DMS 273 treated with DMSO at 0.1 percent for 48 hours (cell line): ENCODE data around the gene TEKT3.

Experiments
- DNase-seq: peaks from one replicate; lab custom pipeline; 2025; lab: John Stamatoyannopoulos, UW

TEKT3 gene

GRCh38 chr17:15341385-15341849, at the start of gene TEKT3:
Gene TEKT3 (minus strand): TSS chr17:15341597. CDS start chr17:15331585, 10,012 bp downstream.
- no peak for DNase-seq

- no peak for DNase-seq
Observed at GRCh38 chr17:15388356-15389041, 47.1 kb upstream of the TEKT3 start.

DNA sequence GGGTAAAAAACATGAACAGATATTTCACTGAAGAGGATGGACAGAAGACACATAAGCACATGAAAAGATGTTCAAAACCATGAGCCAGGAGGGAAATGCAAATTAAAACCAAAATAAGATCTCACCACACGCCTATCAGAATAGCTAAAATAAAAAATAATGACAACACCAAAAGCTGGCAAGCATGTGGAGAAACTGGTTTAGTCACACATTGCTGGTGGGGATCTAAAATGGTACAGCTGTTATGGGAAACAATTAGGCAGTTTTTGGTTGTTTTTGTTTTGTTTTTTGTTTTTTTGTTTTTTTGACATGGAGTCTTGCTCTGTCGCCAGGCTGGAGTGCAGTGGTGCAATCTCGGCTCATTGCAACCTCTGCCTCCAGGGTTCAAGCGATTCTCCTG, 44.7 kb upstream of the TEKT3 start:
- DNase-seq = no peak

DNA sequence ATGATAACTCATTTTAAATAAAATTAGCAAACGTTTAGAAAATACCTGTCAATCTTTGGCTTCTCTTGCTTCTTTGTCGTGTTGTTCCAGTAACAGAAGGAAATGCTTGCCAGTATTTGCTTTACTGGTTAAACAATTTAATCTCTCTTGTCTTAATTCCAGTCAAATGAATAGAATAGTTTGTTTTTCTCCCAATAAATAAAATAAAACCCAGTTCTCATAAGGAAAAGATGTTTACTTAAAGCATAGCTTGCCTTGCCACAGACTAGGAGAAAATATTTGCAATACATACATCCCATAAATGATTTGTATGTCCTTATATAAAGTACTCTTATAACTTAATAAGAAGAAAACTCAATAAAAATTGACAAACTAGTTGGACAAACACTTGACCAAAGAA, 43.9 kb upstream of the TEKT3 start:
- DNase-seq = no peak

GRCh38 chr17:15384142-15384787, 42.9 kb upstream of the TEKT3 start:
- DNase-seq = no peak

- DNase-seq = no peak
Observed at GRCh38 chr17:15382914-15383313, 41.5 kb upstream of the TEKT3 start.

- no peak for DNase-seq
Observed at GRCh38 chr17:15381707-15382106, 40.3 kb upstream of the TEKT3 start.

- no peak for DNase-seq
Observed at GRCh38 chr17:15380446-15380845, 39.0 kb upstream of the TEKT3 start.

DNA sequence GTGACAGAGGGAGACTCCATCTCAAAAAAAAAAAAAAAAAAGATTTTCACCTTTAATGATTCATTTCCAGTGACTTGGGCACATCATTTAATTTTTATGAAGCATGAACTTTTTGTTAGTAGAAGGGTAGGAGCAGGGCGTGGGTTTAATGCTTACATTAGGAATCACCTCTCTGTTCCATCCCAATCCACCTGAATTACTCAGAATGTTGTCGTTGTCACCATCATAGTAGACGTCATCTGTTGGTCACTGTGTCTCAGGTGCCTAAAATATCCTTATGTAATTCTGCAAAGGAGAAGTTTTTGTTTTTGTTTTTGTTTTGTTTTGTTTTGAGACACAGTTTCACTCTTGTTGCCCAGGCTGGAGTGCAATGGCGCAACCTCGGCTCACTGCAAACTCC, 38.3 kb upstream of the TEKT3 start:
- DNase-seq = no peak

DNA sequence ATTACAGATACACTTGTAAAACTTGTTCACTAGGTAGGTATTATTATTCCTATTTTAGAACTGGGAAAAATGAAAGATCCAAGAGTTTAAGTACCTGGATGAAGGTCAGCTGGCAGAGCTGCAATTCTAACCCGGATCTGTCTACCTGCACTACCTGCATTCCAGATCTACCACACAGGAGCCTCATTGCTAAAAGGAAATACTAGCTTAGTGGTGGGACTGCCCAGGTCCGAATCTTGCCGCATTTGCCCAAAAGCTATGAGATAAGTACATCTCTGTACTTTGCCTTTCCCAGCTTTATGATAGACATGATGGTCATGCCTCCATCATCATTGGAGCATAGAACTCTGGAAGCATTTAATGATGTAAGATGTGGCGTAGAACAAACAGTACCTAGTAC, 36.8 kb upstream of the TEKT3 start:
- DNase-seq = no peak

- DNase-seq = no peak
Observed at GRCh38 chr17:15377616-15378015, 36.2 kb upstream of the TEKT3 start.

- no peak for DNase-seq
Observed at GRCh38 chr17:15377200-15377599, 35.8 kb upstream of the TEKT3 start.

DNA sequence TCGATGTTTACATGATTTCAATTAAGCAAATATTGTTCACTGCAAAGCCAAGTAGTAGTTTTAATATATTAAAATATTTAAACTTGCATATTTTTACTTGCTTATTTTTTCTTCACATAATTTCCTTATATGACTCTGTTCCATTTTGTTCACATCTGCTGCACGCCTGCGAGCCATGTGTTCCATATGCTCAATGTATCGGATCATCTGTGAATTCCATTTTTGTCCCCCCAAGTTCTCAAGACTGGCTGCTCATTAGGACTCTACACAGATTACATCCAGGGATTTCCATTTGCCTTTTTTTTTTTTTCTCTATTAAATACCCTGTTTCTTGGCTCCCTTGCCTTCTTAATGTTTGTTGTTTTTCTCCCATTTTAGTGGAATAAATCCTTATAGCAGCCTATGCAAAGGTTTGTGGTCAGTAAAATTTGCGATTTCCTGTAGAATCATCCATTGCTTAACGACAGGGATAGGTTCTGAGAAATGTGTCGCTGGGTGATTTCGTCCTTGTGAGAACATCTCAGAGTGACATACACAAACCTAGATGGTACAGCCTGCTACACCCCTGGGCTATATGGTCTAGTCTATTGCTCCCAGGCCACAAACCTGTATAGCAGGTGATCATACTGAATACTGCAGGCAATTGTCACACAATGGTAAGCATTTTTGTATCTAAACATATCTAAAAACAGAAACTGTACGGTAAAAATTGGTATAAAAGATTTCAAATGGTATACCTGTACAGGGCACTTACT, 30.2 kb upstream of the TEKT3 start:
- no peak for DNase-seq

DNA sequence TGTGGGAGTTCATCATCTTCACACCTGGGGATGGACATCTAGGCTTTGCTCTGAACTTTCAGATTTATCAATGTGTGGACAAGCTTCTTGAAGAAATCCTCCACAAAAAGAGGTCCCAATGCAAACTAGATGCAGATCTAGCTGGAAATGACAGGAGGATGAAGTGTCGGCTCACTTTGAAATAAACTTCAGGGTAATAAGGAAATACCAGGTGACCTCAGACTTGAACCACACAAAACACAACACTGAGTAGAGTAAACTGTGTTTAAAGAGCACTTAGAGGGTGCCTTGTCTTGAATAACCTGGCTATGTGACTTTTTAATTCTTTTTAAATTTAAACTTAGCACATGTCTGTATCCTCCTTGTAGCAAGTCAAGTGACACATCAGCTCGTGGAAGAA, 27.2 kb upstream of the TEKT3 start:
- no peak for DNase-seq

DNA sequence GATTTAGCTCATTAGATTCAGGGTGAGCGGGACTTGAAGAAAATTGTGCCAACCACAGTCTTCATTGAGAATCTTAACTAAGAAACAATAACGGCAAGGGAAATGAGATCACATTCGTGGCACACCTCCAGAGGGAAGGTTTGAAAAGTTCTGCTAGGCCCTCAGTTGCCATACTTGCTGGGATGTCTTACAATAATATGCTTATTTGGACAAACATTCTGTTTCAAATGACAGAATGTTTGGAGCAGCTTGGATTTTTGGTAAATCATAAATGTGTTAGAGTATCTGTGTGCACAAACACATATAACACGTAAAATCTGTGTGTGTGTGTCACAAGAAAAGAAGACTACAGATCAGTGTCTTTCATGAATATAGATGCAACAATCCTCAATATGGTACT, 24.6 kb upstream of the TEKT3 start:
- DNase-seq = no peak

DNA sequence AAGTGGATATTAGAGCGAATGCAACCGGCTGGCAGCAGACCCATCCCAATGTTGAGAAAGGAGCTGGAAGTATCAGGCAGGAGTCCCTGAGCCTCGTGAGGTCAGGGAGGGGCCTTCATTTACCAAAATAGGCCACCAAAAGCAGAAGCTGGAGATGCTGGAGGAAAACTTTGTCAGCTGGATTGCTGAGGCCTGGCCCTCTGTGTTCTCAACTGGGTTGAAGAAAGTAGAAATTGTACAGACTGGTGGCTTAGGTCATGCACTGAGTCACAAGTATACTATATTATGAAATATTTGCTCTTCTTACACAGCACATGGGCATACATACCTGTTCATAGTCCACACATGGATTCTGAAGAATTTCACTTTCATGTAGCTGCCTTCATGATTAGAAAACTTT, 23.2 kb upstream of the TEKT3 start:
- DNase-seq = no peak

DNA sequence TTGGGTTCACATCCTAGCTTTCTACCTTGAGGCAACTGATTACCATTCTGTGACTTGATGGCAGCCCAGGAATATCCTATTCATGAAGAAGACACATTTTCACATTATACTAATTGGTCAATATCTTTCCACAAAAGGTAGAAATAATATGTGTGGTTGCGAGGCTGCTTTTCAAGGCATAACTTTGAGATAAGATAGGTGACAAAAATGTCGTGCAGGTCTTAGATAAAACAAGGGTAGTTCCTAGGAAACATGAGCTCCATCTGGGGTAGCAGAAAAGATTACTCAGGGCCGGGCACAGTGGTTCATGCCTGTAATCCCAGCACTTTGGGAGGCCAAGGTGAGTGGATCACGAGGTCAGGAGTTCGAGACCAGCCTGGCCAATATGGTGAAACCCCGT, 22.3 kb upstream of the TEKT3 start:
- no peak for DNase-seq

GRCh38 chr17:15361592-15361991, 20.2 kb upstream of the TEKT3 start:
- no peak for DNase-seq

DNA sequence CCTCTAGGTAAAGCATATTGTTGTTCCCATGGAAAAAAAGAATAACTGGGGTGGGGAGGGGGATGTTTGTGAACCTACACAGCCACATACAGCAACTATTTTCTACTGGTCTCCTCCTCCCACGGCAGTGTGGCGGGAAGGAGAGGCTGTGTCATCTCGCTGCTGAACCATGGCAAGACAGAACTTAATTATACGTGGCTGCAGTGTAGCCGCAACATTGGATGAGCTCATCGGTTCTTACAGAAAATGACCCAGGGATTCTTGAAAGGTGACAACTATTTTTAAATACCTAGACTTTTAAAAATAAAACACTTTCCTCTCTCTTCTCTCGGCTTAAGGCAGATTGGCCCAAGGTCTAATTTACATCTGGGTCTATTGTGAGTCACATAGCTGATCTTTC, 19.8 kb upstream of the TEKT3 start:
- DNase-seq = no peak

DNA sequence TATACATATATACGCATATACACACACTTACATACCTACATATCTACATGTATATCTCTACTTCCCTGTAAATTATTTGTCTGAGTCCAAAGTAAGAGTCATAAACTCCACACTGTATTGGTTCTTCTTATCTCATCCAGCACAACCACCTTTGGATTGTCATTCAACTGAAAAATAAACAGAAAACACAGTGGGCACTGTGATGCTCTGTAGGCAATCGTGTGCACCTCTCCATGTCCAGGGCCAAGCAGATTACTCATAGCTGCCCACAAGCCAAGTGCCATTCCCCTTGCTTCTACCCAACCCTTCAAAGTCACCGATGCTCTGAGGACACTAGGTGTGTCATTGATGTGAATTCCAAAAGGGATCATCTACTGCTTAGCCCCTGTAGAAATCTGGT, 12.9 kb upstream of the TEKT3 start:
- no peak for DNase-seq

DNA sequence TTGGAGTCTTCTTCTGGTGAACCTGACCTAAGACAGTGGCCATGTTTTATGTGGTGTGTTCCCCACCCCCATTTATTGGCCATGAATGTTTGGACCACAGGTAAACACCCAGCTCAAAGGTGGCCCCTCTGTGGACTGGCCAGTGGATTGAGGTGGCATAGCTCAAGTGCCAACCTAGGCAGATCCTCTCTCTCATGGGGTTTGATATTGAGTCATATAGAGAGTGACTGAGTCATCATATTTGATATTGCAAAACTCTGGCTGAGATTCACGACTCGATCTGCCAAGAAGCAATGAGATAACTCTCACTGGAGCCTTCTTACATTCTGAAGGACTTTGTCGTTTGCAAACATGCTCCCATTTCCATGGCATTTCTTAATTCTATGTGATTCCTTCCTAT, 10.5 kb upstream of the TEKT3 start:
- no peak for DNase-seq

DNA sequence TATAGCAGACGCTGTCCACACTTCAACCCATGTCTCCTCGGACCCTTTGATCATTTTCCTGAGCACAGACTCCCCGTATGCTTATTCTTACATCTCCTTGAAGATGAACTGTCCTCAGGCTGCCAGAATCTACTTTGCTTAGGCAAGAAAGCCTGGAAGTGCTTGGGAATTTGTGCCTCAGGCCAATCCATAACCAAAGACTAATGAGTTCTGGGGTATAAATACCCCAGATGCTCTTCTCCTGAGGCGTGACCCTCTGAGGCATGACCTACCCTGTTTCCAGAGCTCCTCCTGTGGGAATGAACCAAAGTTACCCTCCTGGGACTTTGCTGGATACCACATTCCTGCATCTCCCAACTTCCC, 10.1 kb upstream of the TEKT3 start:
- DNase-seq = no peak

GRCh38 chr17:15350777-15351477, 9.5 kb upstream of the TEKT3 start:
- no peak for DNase-seq
